ENCODE data around the gene TMA7. TPM values are rescaled to one million over a fixed set of nuclear protein-coding genes. Genes with fewer than 3 reads are reported as not detected.

Gene TMA7
- total and polyA plus RNA-seq, 2 donors (not counting 3 experiments of a cell fraction or from before 2014, with no cell fraction given) = 137 to 306 TPM

- TF ChIP-seq, protein P1, sequence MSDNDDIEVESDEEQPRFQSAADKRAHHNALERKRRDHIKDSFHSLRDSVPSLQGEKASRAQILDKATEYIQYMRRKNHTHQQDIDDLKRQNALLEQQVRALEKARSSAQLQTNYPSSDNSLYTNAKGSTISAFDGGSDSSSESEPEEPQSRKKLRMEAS (IDR thresholded peaks at IDR 0.05; ENCODE audit: insufficient read depth, insufficient read length) = no peak
- TF ChIP-seq GATA2 (IDR thresholded peaks at IDR 0.05; ENCODE audit: insufficient read depth, insufficient read length, low read depth, low read length) (no peak), JUN (IDR thresholded peaks at IDR 0.05; ENCODE audit: borderline replicate concordance, insufficient read depth, insufficient read length, low read depth) (no peak), POLR2AphosphoS5 (IDR thresholded peaks at IDR 0.05; ENCODE audit: insufficient read depth, low read depth, low read length) (no peak), FOS (IDR thresholded peaks at IDR 0.05; ENCODE audit: borderline replicate concordance, insufficient read depth, low read length) (no peak), POLR2A (IDR thresholded peaks at IDR 0.05; ENCODE audit: low read depth, low read length) (no peak), EZH2 (IDR thresholded peaks at IDR 0.05; ENCODE audit: borderline replicate concordance, low read depth, low read length, severe bottlenecking) (no peak), MYC (IDR thresholded peaks at IDR 0.05; ENCODE audit: low read depth, low read length) (no peak)
- TF ChIP-seq, protein P2, sequence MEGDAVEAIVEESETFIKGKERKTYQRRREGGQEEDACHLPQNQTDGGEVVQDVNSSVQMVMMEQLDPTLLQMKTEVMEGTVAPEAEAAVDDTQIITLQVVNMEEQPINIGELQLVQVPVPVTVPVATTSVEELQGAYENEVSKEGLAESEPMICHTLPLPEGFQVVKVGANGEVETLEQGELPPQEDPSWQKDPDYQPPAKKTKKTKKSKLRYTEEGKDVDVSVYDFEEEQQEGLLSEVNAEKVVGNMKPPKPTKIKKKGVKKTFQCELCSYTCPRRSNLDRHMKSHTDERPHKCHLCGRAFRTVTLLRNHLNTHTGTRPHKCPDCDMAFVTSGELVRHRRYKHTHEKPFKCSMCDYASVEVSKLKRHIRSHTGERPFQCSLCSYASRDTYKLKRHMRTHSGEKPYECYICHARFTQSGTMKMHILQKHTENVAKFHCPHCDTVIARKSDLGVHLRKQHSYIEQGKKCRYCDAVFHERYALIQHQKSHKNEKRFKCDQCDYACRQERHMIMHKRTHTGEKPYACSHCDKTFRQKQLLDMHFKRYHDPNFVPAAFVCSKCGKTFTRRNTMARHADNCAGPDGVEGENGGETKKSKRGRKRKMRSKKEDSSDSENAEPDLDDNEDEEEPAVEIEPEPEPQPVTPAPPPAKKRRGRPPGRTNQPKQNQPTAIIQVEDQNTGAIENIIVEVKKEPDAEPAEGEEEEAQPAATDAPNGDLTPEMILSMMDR (IDR thresholded peaks at IDR 0.05; ENCODE audit: extremely low read depth in 1 of 2, insufficient read depth in 1 of 2, low read depth in 1 of 2, low read length in 2 of 2) = no peak
- no peaks in the 10 kb centered on the region for H3K9me3 ChIP-seq (replicated peaks; ENCODE audit: control insufficient read depth, insufficient read depth, low read length)
- H4K20me1 ChIP-seq (replicated peaks; ENCODE audit: control insufficient read depth, extremely low read depth, insufficient read depth, low read length) = no peaks in the 10 kb centered on the region
- H3K9me1 ChIP-seq (replicated peaks; ENCODE audit: control insufficient read depth, extremely low read depth, insufficient read depth, low read length) = no peaks in the 10 kb centered on the region
- H3K36me3 ChIP-seq (ENCODE audit: control insufficient read depth in 2 of 2, extremely low read depth in 1 of 2, insufficient read depth in 2 of 2, low read length in 2 of 2) = peaks cover 0 to 9% of the 10 kb centered on the region in 2 experiments
- no peak overlapping the region for H3K4me2 ChIP-seq (ENCODE audit: insufficient read depth, low read length)
- no peaks in the 10 kb centered on the region for H3K27me3 ChIP-seq (ENCODE audit: control insufficient read depth in 2 of 2, insufficient read depth in 2 of 2, low read length in 2 of 2)
- H3K9ac ChIP-seq (replicated peaks; ENCODE audit: extremely low read depth, insufficient read depth, low read length) = no peak overlapping the region
- POLR2A ChIA-PET = no interaction called here
- DNase-seq (ENCODE audit: low read depth, low spot score) (peak; percentile 12), FAIRE-seq (no peak)
- H3K4me1 ChIP-seq (ENCODE audit: control insufficient read depth, extremely low read depth, insufficient read depth, low read length) = peaks cover 8% of the 10 kb centered on the region
- H2AFZ ChIP-seq (ENCODE audit: low read depth, low read length) = no peak overlapping the region
- no TSS peak for BruUV-seq (replicated peaks)
- no peak overlapping the region for H3K4me3 ChIP-seq (replicated peaks in 1 of 3; ENCODE audit: insufficient read depth in 1 of 3, low read depth in 1 of 3, low read length in 3 of 3)
- dilution Hi-C loops (cut with MboI; ENCODE audit: extremely low pct_ligation_motif_present, low sequenced_read_pairs) = no loop called here
- H3K79me2 ChIP-seq (ENCODE audit: control insufficient read depth, insufficient read depth, low read length) = no peaks in the 10 kb centered on the region
- CTCF ChIA-PET = interaction anchor here (0.7 to 10.4 kb wide), 6 partner anchors 11 to 239 kb away, joined by 3 to 723 read pairs (median 7); no protein-coding TSS in a partner anchor
- H3K27ac ChIP-seq (ENCODE audit: insufficient read depth, low read depth, low read length) = no peak overlapping the region
- intact Hi-C loops (cut with micrococcal nuclease) = no loop called here
These were observed 6.5 kb upstream of the TMA7 start for GRCh38 chr3:48433472-48434118.

All from endothelial cell of umbilical vein (primary cell).